Amniotic epithelial cell (primary cell): ENCODE data around the gene PPP1R13B.
"Not testable (repeated sequence)": the region's sequence is repeated elsewhere in the genome, so short reads cannot be mapped to it uniquely, and the experiment has no call there.

Experiments used
- DNase-seq: peaks from one replicate; pipeline ENCODE4 v3.0.0-alpha.2; 2010; ENCODE audit warnings: low read depth

The PPP1R13B gene

GRCh38 chr14:103699901-103700752 is 147.2 kb downstream of the PPP1R13B start:
- DNase-seq: no peak

GRCh38 chr14:103699261-103699661 is 148.1 kb downstream of the PPP1R13B start:
- DNase-seq: no peak

- DNase-seq: no peak
Observed at GRCh38 chr14:103698380-103699260, 148.8 kb downstream of the PPP1R13B start.

GRCh38 chr14:103697603-103698379 is 149.6 kb downstream of the PPP1R13B start:
- DNase-seq: no peak

GRCh38 chr14:103697206-103697602 is 150.2 kb downstream of the PPP1R13B start:
- no peak for DNase-seq

- peak; percentile 65 for DNase-seq
Observed at GRCh38 chr14:103696466-103697071, 150.8 kb downstream of the PPP1R13B start.

- no peak for DNase-seq
Observed at GRCh38 chr14:103696070-103696402, 151.3 kb downstream of the PPP1R13B start.

- DNase-seq: no peak
Observed at GRCh38 chr14:103695296-103696069, 151.9 kb downstream of the PPP1R13B start.

- DNase-seq: no peak
Observed at GRCh38 chr14:103694572-103695026, 152.8 kb downstream of the PPP1R13B start.

GRCh38 chr14:103693515-103693914 is 153.9 kb downstream of the PPP1R13B start:
- DNase-seq: no peak

GRCh38 chr14:103692871-103693270 is 154.5 kb downstream of the PPP1R13B start:
- no peak for DNase-seq

- no peak for DNase-seq
Observed at GRCh38 chr14:103692159-103692558, 155.2 kb downstream of the PPP1R13B start.

GRCh38 chr14:103691655-103692054 is 155.7 kb downstream of the PPP1R13B start:
- DNase-seq: not testable (repeated sequence)

- DNase-seq: no peak
Observed at GRCh38 chr14:103690332-103690731, 157.0 kb downstream of the PPP1R13B start.

GRCh38 chr14:103688906-103689902 is 158.2 kb downstream of the PPP1R13B start:
- no peak for DNase-seq

GRCh38 chr14:103688441-103688840 is 158.9 kb downstream of the PPP1R13B start:
- DNase-seq: no peak

GRCh38 chr14:103687712-103688111 is 159.7 kb downstream of the PPP1R13B start:
- DNase-seq: no peak

GRCh38 chr14:103686831-103687485 is 160.4 kb downstream of the PPP1R13B start:
- DNase-seq: peak; percentile 89
